Dedifferentiated amniotic fluid mesenchymal stem cell (primary cell): ENCODE measurements around the gene SEL1L3.

Experiments
- DNase-seq: peaks from one replicate; pipeline ENCODE4 v3.0.0-alpha.2; 2016; ENCODE audit errors: extremely low spot score

SEL1L3 gene

DNA sequence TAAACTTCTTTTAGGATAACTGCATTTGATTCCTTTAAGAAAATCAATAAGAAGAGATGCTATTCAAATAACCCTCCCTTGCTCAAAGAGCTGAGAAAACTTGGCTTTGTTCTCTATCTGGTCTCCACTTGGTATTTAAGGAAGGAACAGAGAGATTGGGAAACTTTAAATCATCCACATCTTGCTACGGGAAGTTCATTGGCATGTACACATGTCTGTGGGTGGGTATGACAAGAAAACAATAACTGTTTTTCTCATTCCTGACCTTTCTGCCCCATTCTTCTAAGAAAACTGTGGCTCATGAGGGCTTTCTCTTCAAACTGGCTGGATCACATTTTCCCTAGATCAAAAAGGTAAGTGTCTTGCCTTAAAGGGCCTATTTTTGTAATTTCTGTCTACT, 6.0 kb downstream of the SEL1L3 start:
- no peak for DNase-seq

DNA sequence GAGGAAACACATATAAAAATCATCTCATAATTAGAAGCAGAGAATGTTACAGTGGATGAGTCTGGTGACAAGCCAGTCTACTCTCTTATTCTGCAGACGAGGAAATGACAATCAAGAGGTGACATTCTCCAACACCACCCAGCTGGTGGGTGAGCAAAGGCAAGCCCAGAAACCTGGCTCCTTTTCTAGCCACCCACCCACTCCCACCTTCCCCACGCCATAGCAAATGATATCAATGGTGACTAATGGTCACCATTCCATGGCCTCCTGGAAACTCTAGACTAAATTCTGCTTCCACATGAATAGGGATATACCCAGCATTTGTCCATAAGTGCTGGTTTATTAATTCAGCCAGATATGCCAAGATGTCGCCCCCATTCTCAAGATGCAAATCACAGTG, 10.7 kb downstream of the SEL1L3 start:
- DNase-seq = no peak

DNA sequence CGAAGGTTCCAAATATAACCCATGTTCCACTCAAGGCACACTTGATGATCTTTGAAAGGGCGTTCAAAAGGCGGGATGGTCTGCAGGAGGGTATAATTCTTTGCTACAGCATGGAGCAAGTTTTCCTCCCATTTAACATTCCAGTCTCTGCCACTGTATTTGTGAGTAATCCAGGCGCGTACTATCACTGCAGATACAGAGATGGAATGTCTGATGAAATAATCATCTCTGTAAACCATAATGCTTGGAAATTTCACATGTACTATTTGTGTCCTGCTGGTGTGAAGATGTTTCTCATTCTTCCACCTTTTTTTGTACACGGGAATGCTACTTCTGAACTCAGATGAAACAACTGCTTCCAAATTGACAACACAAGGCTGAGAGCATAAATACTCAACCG, 15.5 kb downstream of the SEL1L3 start:
- no peak for DNase-seq

DNA sequence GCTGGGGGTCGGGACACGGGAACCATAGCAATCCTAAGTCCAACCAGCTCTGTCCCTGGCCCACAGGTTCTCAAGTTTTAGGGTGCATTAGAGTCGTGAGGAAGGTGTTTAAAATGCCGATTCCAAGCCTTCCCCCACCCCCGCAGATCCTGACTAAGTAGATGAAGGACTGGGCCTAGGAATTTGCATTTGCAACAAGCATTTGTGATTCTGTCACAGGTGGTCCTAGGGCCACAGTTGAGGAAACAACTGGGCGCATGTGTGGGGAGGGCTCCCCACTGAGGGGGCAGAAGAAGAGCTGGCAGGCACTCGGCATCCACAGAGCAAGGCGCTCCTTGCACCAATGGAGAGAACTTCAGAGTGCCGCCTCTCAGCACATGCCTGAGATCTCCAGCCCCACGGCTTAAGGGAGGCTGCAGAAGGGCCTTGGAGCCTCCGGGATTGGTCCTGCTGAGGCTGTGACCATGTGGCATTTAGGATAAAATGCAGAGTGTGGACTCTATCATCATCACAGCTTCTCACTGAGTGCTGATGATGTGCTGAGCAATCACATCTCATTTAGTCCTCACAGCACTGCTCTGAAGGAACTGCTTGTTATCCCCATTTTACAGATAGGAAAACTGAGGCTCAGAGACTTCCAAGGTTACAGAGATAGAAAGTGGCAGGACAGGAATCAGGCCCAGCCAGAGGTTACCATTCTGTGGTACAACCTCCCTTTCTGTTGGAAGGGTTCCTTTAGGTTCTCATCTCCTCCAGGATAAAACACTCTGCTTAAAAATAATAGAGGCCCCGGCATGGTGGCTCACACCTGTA, 16.7 kb downstream of the SEL1L3 start:
- DNase-seq = no peak

DNA sequence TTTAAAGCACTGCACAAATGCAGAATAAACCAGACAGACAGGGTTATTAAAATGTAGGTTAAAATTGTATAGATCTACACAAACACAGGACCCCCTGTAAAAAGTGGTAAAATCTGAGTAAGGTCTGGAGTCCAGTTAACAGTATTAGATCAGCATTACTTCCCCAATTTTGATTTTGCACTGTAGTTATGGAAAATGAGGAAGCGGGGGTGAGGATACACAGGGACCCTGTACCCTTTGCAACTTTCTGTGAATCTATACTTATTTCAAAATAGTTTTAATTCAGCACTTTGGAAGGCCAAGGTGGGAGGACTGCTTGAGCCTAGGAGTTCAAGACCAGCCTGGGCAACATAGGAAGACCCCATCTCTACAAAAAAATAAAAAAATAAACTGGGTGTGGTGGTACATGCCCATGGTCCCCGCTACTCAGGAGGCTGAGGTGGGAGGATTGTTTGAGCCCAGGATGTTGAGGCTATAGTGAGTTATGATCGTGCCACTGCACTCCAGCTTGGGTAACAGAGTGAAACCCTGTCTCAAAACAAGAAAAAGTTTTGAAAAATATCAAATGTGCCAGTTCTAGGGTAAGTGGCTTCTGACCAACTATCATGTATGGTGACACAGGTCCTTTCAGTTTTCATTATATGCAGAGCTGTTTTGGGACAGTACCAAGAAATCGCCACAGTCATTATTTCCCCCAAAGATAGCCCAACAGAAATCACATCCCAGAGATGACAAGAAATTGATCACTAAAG, 17.7 kb downstream of the SEL1L3 start:
- no peak for DNase-seq

- no peak for DNase-seq
Observed at GRCh38 chr4:25843340-25844097, 19.3 kb downstream of the SEL1L3 start.

DNA sequence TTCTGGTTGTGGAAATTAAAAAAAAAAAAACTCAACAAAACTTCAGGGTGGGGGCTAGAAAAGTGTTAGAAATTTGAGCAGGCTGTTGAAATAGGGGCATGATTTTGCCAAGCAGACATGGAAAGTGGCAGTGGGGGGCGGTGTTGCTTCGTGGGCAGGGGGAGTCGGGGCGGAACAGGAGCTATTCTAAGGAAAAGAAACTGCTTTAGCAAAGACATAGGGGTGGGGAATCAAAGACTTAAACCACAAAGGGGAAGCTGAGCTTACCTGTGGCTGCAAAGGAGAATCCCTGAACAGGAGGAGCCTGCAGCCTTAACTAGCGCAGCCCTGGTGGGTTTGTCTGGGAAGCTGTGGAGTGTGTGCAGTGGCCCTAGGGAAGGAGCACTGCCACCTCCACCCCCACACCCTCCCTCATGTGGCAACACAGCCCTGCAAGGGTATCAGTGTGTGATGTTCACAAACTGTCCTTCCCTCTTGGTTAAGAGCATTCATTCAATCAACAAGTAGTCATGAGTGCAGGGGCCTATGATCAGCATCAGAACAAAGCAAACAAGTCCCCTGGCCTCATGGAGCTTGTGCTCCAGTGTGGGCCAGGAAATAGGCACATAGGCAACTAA, 20.5 kb downstream of the SEL1L3 start:
- no peak for DNase-seq

DNA sequence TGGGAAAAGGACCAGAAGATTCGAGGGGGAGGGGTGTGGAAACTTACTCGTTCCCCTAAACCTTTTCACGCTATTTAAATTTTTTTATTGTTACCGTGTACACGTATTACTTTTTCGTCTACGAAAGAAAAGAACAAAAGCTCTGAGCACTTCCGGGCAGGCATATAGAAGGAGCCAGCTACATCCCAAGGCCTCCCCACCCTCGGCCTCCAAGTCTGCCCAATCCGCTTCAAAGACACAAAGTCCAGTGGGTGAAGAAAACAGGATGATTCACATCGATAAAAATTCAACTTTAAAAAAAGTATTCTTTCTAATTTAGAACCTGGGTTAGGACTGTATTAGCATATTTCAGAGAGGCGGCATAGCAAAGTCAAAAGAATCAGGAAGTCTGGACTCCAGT, 23.1 kb downstream of the SEL1L3 start:
- no peak for DNase-seq

DNA sequence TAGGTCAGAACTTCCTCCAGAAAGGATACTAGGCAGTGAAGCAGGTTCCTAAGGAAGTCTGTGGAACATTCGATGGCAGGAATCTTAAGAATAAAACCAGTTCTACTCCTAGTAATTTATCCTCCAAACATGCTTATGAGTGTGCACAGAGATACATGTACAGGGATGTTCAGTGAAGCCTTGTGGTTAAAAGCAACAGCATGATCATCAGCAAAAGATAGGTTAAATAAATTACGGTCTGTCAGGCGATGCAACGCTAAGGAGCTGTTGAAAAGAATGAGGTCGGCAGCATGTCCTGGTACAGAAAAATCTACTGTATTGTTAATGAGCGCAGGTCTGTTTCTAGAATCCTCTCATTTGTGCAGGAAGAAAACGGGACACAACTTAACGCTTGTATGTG, 23.6 kb downstream of the SEL1L3 start:
- no peak for DNase-seq

DNA sequence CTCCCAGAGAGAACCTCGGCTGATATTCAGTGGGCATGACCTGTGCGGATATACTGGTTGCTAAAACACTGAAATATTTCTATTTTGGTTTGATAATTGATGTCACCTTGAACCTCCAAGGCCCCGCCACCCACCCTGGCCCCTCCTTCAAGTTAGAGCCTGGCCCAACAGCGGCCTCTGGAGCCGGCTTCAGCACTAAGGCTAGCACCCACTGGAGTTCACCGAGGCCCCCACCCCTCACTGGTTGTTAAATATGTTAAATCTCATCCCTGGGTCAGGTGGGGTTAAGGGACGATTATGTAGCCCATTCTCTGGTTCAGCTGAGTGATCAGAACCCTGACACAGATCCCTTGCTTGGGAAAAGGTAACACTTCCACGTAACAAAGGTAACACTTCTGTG, 24.3 kb downstream of the SEL1L3 start:
- DNase-seq = no peak

- no peak for DNase-seq
Observed at GRCh38 chr4:25837107-25837506, 25.7 kb downstream of the SEL1L3 start.

GRCh38 chr4:25835384-25835783, 27.4 kb downstream of the SEL1L3 start:
- no peak for DNase-seq

- DNase-seq = no peak
Observed at GRCh38 chr4:25834411-25835107, 28.2 kb downstream of the SEL1L3 start.

- DNase-seq = no peak
Observed at GRCh38 chr4:25830548-25830947, 32.2 kb downstream of the SEL1L3 start.

DNA sequence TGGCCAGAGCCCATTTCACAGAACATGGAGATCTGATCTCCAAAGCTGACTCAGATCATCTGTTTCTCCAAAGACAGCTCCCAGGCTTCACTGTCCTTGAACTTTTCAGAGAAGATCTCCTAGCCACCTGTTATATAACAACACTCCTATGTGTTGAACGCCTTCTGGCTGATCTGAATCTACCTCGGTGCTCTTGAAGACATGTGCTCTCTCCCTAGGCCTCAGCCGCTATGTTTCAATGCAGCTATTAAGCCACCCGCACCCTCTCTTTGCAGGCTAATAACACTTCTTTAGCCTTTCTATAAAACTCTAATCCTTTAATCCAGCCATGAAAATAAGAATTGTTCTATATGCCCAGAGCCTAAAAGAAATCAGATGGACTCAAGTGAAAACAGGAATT, 34.9 kb downstream of the SEL1L3 start:
- DNase-seq = no peak

- no peak for DNase-seq
Observed at GRCh38 chr4:25827373-25827772, 35.4 kb downstream of the SEL1L3 start.

- no peak for DNase-seq
Observed at GRCh38 chr4:25826074-25826752, 36.6 kb downstream of the SEL1L3 start.

- DNase-seq = no peak
Observed at GRCh38 chr4:25823632-25824031, 39.2 kb downstream of the SEL1L3 start.

- no peak for DNase-seq
Observed at GRCh38 chr4:25821899-25822298, 40.9 kb downstream of the SEL1L3 start.

DNA sequence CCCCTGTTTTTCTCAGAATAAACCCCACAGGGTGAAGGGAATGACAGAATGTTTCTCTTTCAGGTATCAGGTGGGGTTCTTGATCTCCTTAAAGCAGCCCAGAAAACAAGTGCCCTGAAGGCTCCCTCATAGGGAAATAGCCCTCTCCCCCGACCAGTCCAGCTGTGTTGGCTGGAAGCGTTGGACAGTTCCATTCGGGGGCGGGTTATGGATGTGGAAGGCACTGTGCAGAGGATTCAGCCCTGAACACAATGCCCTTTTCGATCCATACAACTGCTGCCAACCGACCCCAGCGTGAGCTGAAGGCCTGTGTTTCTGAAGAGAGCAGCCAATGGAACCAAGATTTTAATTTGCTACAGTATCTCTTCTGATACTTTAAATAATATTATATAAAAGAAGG, 41.5 kb downstream of the SEL1L3 start:
- no peak for DNase-seq

DNA sequence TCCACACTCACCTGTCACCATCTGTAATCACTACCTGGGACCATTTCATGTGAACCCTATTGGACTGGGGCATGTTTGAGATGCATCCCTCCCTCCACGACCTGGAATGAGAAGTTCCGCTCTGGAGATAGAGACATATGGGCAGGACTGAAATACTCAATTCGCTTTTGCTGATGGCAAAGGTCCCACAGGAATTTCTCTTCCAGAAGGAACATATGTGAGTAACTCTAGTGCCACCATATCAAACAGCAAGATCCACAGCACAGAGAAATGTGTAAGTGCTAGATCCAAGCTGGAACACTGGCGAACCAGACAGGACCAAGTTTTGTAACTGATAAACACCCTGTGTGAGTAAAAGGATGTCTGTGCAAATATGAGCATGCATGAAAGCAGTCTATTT, 43.9 kb downstream of the SEL1L3 start:
- DNase-seq = no peak
